A549 (cell line): ENCODE measurements around the gene ANO10. TPM values are rescaled to one million over a fixed set of nuclear protein-coding genes. Genes with fewer than 3 reads are reported as not detected.
A peak's percentile ranks its signal among the peaks of the same experiment; 100 is the strongest.

Source experiments
- ATAC-seq, 2 experiments: fragments of 200-7000 bp in 1 of 2; fragments of >200 bp in 1 of 2; cut with Nextera tagmentation in 1 of 2; cut with Tn5 transposase in 1 of 2; 3 replicates each; pipeline versions ENCODE4 v1.8.0 to v1.9.1; 2018 to 2020; ENCODE audit warnings: mild to moderate bottlenecking in 1 of 2, moderate library complexity in 1 of 2
- CTCF ChIA-PET: fragments of 300-600 bp; sonication (Branson Sonifier 250); formaldehyde crosslinking; extraction: SDS; loops from one replicate; lab custom pipeline; 2021; ENCODE audit warnings: antibody characterized with exemption, inconsistent platforms; lab: Yijun Ruan, JAX
- POLR2A ChIA-PET: fragments of 350-600 bp; formaldehyde crosslinking; extraction: SDS; loops from one replicate; lab custom pipeline; 2021; ENCODE audit warnings: antibody characterized with exemption, inconsistent platforms; lab: Yijun Ruan, JAX
- DNase-seq, 2 experiments: peaks; one replicate each; pipeline versions ENCODE4 v3.0.0 to v3.0.0-alpha.2; 2011 to 2016; ENCODE audit warnings: low read depth in 1 of 2, low spot score in 1 of 2
- FAIRE-seq: peaks from 2 replicates; lab custom pipeline; 2011; peaks lifted over from hg19 to GRCh38; lab: Jason Lieb, UNC
- H3K27ac ChIP-seq, 2 experiments: fragments of >200 bp; sonication (Bioruptor Twin); formaldehyde crosslinking; 3 replicates each; pipeline ENCODE4 v1.5.1; 2016 to 2017
- H3K4me1 ChIP-seq: fragments of >200 bp; sonication (Bioruptor Twin); formaldehyde crosslinking; 3 replicates; pipeline ENCODE4 v1.6.1; 2016
- H3K4me2 ChIP-seq: fragments of >200 bp; sonication (Bioruptor Twin); formaldehyde crosslinking; 3 replicates; pipeline ENCODE4 v1.6.1; 2016
- H3K4me3 ChIP-seq: fragments of >200 bp; sonication (Bioruptor Twin); formaldehyde crosslinking; 3 replicates; pipeline ENCODE4 v1.5.1; 2016
- H3K9me3 ChIP-seq: fragments of >200 bp; sonication (Bioruptor Twin); formaldehyde crosslinking; 3 replicates; pipeline ENCODE4 v1.6.1; 2016
- BHLHE40 ChIP-seq: IDR thresholded peaks from 2 replicates; pipeline ENCODE4 v1.6.1; 2012; ENCODE audit warnings: low read depth, low read length, inconsistent platforms
- CBX2 ChIP-seq: fragments of 200-600 bp; sonication (generic); IDR thresholded peaks from 2 replicates; pipeline ENCODE4 v1.6.1; 2016; ENCODE audit warnings: low read depth, mild to moderate bottlenecking, borderline replicate concordance
- CEBPB ChIP-seq, 2 experiments: fragments of >200 bp in 1 of 2; sonication (Bioruptor Twin) in 1 of 2; formaldehyde crosslinking in 1 of 2; IDR thresholded peaks; 2 replicates each; pipeline ENCODE4 v1.6.1; 2012 to 2016
- GATA3 ChIP-seq: IDR thresholded peaks from 2 replicates; pipeline ENCODE4 v1.6.1; 2012; ENCODE audit warnings: borderline replicate concordance
- HDAC2 ChIP-seq: fragments of 200-600 bp; sonication (generic); IDR thresholded peaks from 2 replicates; pipeline ENCODE4 v1.6.1; 2016
- JUN ChIP-seq, 2 experiments: fragments of >200 bp; sonication (Bioruptor Twin); formaldehyde crosslinking; IDR thresholded peaks; 2 replicates in 1 of 2; 3 replicates in 1 of 2; pipeline ENCODE4 v1.6.1; 2016 to 2017
- JUNB ChIP-seq: fragments of >200 bp; sonication (Bioruptor Twin); formaldehyde crosslinking; IDR thresholded peaks from 2 replicates; pipeline ENCODE4 v1.6.1; 2016
- KDM1A ChIP-seq: fragments of 200-600 bp; sonication (generic); IDR thresholded peaks from 2 replicates; pipeline ENCODE4 v1.6.1; 2016; ENCODE audit warnings: low read depth, mild to moderate bottlenecking
- MAFK ChIP-seq: fragments of 450-650 bp; IDR thresholded peaks from 2 replicates; pipeline ENCODE4 v1.6.1; 2014; ENCODE audit not compliant: partially characterized antibody
- MYC ChIP-seq: IDR thresholded peaks from 2 replicates; pipeline ENCODE4 v1.6.1; 2012; ENCODE audit warnings: mild to moderate bottlenecking, inconsistent platforms, low read length, improper control_type of control experiment, borderline replicate concordance
- POLR2A ChIP-seq: IDR thresholded peaks from 2 replicates; pipeline ENCODE4 v1.6.1; 2012; ENCODE audit warnings: mild to moderate bottlenecking, low read length
- RAD21 ChIP-seq, 2 experiments: fragments of >200 bp in 1 of 2; sonication (Bioruptor Twin) in 1 of 2; formaldehyde crosslinking in 1 of 2; IDR thresholded peaks in 1 of 2; conservative IDR thresholded peaks in 1 of 2; 2 replicates in 1 of 2; 3 replicates in 1 of 2; pipeline ENCODE4 v1.6.1; 2012 to 2018; ENCODE audit warnings: inconsistent platforms in 1 of 2
- RCOR1 ChIP-seq: fragments of 150-350 bp; IDR thresholded peaks from 2 replicates; pipeline ENCODE4 v1.6.1; 2014; ENCODE audit warnings: antibody characterized with exemption, low read length, low read depth
- SMC3 ChIP-seq: fragments of >200 bp; sonication (Bioruptor Twin); formaldehyde crosslinking; IDR thresholded peaks from 3 replicates; pipeline ENCODE4 v1.6.1; 2018; ENCODE audit warnings: inconsistent platforms
- TFCP2L1 ChIP-seq: fragments of 250-450 bp; sonication (Bioruptor Pico); IDR thresholded peaks from 2 replicates; pipeline ENCODE4 v1.5.0; 2021; ENCODE audit warnings: mild to moderate bottlenecking
- ZC3H11A ChIP-seq: fragments of 450-650 bp; IDR thresholded peaks from 2 replicates; pipeline ENCODE4 v1.6.1; 2014; ENCODE audit warnings: antibody characterized with exemption, mild to moderate bottlenecking
- ZFP36 ChIP-seq: fragments of 450-650 bp; IDR thresholded peaks from 2 replicates; pipeline ENCODE4 v1.6.1; 2014; ENCODE audit warnings: borderline replicate concordance; ENCODE audit not compliant: partially characterized antibody
- ZNF302 ChIP-seq: fragments of 250-450 bp; sonication (Bioruptor Pico); IDR thresholded peaks from 2 replicates; pipeline ENCODE4 v1.9.0; 2021; ENCODE audit warnings: inconsistent platforms, mild to moderate bottlenecking, moderate library complexity
- WGBS: methylation state at CpG from one replicate; pipeline ENCODE4 v1.1.6; 2017; ENCODE audit errors: missing lambda C conversion rate; 5-methylcytosine and 5-hydroxymethylcytosine counted together
- polyA plus RNA-seq, 4 experiments: library from polyadenylated mRNA; depleted of rRNA in 3 of 4; stranded (reverse); fragments of >200 nt; fragmentation: RNase III in 1 of 4; extraction: RNeasy Plus Mini Kit Qiagen cat#74134 plus additional on column Dnase treatment in 1 of 4; gene quantifications; 2 replicates in 3 of 4; 3 replicates in 1 of 4; pipeline ENCODE4 v1.2.3, GENCODE V29; 2011 to 2017
- TF ChIP-seq, protein P1 (sequence below): fragments of 250-450 bp; sonication (Bioruptor Pico); IDR thresholded peaks from 2 replicates; pipeline ENCODE4 v1.5.0; 2021; ENCODE audit warnings: mild to moderate bottlenecking, moderate library complexity, borderline replicate concordance
- TF ChIP-seq, protein P2 (sequence below): IDR thresholded peaks from 2 replicates; pipeline ENCODE4 v1.6.1; 2012
- TF ChIP-seq, protein P3 (sequence below): IDR thresholded peaks from 2 replicates; pipeline ENCODE4 v1.6.1; 2012; ENCODE audit warnings: low read depth, borderline replicate concordance

Gene ANO10
- polyA plus RNA-seq, 2 of the 4 experiments (the other 2 are of a cell fraction) = 20.0 to 22.8 TPM

DNA sequence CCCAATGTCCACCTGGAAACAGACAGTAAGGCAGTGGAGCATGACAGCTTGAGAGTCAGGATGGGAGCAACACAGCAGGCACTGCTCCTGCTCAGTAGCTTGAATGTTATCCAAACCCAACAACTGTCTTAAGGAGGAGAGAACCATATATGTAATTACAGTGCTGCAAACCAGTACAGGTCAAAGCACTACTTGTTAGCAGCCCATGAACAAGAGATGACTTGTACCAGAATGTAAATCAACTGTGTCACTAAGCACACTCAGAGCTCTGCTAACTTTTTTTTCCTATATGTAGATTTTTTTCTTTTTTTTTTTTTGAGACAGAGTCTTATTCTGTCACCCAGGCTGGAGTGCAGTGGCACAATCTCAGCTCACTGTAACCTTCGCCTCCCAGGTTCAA is 87.1 kb downstream of the ANO10 start:
- H3K27ac ChIP-seq = no peak overlapping the region
- WGBS = 100% methylated on average over 1 of the region's 1 CpG
- CTCF ChIA-PET = interaction anchor here (1.9 kb wide), 1 partner anchor 9 kb away, joined by 9 read pairs; no protein-coding TSS in a partner anchor
- TF ChIP-seq ZFP36 = no peak
- TF ChIP-seq RAD21 (conservative IDR thresholded peaks at IDR 0.05 in 1 of 2, IDR thresholded peaks at IDR 0.05 in 1 of 2) = no peak
- no peak for TF ChIP-seq CEBPB (IDR thresholded peaks at IDR 0.05)
- no peak for TF ChIP-seq ZNF302 (CRISPR knock-in tag)
- no peak for TF ChIP-seq JUNB
- TF ChIP-seq SMC3 = no peak
- TF ChIP-seq, protein P1, sequence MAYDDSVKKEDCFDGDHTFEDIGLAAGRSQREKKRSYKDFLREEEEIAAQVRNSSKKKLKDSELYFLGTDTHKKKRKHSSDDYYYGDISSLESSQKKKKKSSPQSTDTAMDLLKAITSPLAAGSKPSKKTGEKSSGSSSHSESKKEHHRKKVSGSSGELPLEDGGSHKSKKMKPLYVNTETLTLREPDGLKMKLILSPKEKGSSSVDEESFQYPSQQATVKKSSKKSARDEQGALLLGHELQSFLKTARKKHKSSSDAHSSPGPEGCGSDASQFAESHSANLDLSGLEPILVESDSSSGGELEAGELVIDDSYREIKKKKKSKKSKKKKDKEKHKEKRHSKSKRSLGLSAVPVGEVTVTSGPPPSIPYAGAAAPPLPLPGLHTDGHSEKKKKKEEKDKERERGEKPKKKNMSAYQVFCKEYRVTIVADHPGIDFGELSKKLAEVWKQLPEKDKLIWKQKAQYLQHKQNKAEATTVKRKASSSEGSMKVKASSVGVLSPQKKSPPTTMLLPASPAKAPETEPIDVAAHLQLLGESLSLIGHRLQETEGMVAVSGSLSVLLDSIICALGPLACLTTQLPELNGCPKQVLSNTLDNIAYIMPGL (CRISPR knock-in tag) = no peak
- TF ChIP-seq ZC3H11A = no peak
- TF ChIP-seq, protein P2, sequence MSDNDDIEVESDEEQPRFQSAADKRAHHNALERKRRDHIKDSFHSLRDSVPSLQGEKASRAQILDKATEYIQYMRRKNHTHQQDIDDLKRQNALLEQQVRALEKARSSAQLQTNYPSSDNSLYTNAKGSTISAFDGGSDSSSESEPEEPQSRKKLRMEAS = no peak
- TF ChIP-seq MYC = no peak
- no peak for TF ChIP-seq GATA3
- no peak for TF ChIP-seq JUN (IDR thresholded peaks at IDR 0.05)
- TF ChIP-seq POLR2A = no peak
- TF ChIP-seq BHLHE40 = no peak
- TF ChIP-seq, protein P3, sequence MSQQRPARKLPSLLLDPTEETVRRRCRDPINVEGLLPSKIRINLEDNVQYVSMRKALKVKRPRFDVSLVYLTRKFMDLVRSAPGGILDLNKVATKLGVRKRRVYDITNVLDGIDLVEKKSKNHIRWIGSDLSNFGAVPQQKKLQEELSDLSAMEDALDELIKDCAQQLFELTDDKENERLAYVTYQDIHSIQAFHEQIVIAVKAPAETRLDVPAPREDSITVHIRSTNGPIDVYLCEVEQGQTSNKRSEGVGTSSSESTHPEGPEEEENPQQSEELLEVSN = no peak
- TF ChIP-seq RCOR1 = no peak
- no peak for TF ChIP-seq KDM1A
- TF ChIP-seq HDAC2 = no peak
- TF ChIP-seq, all 56 proteins: peak for 0
- Histone ChIP-seq H3K4me1 (peaks cover 20% of the 10 kb centered on the region), H3K9me3 (no peaks in the 10 kb centered on the region), H3K4me2 (no peak overlapping the region), H3K4me3 (no peak overlapping the region)
- POLR2A ChIA-PET = no interaction called here
- no peak for ATAC-seq
- DNase-seq = no peak
- FAIRE-seq = no peak

DNA sequence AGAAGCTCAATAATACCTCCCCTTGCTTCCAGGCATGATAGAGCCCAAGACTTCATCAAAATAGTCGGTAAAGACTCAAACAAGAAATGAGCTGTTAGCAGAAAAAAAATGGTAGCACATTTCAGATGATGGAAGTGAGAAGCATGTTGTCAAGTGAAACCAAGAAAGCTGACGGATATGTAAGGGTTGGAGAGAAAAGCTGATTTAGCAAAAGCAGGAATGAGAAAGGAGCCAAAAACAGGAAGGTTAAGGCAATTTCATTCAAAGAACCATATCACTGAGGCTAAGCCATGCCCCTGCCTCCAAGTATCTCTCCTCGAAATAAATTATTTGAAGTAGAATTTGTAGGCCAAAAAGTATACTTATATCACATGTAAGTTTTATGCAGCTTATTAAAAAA is 88.8 kb downstream of the ANO10 start:
- H3K4me2 ChIP-seq = no peak overlapping the region
- TF ChIP-seq ZC3H11A = no peak
- TF ChIP-seq MAFK = peak; percentile 40
- FAIRE-seq (no peak), DNase-seq (no peak), ATAC-seq (no peak)
- H3K4me3 ChIP-seq = no peak overlapping the region
- WGBS = 92% methylated on average over 3 of the region's 3 CpGs
- H3K9me3 ChIP-seq = 0 out of 3 replicates have a peak, but pooled peaks cover 2% of the 10 kb centered on the region
- POLR2A ChIA-PET = no interaction called here
- CTCF ChIA-PET = no interaction called here
- no peak overlapping the region for H3K27ac ChIP-seq
- H3K4me1 ChIP-seq = peaks cover 20% of the 10 kb centered on the region

DNA sequence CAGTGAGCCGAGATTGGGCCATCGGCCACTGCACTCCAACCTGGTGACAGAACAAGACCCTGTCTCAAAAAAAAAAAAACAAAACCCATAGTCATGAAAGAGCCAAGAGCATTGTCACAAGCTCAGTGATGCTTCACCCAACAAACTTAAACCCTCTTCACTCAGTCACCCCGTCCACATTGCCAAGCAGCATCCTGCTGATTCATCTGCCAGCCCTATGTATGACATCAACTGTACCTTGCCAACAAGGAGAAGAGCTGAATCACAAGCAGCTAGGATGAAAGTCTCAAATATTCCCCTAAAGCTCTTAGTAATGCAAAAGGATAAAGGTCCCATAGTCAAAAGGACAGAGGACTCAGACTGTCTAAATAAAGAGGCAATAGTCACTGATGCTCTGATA is 90.0 kb downstream of the ANO10 start:
- peak overlapping the region; percentile 34; the same call in 1 of the 3 replicates for H3K4me2 ChIP-seq
- FAIRE-seq (no peak), DNase-seq (peak; percentile 17 to 60), ATAC-seq (peak; percentile 74 to 86)
- 62% methylated on average over 3 of the region's 3 CpGs for WGBS
- 0 out of 3 replicates have a peak, but pooled peaks cover 2% of the 10 kb centered on the region for H3K9me3 ChIP-seq
- ChIA-PET POLR2A (no interaction called here), CTCF (interaction anchor here (0.9 kb wide), 1 partner anchor 179 kb away, joined by 3 read pairs; no protein-coding TSS in a partner anchor)
- 0 out of 6 replicates have a peak overlapping the region, but pooled peaks of 1 of the 2 experiments have one; percentile 24 for H3K27ac ChIP-seq
- peaks cover 20% of the 10 kb centered on the region for H3K4me1 ChIP-seq
- H3K4me3 ChIP-seq = no peak overlapping the region
- TF ChIP-seq CBX2 = no peak
- TF ChIP-seq TFCP2L1 (CRISPR knock-in tag) = no peak
- peak; percentile 11 for TF ChIP-seq MAFK
